K562 (cell line): ENCODE measurements around the gene EFHD2.

Source experiments
- CHD4 ChIP-seq: fragments of 200-600 bp; sonication (generic); IDR thresholded peaks from 3 replicates; pipeline ENCODE4 v1.6.1; 2012; ENCODE audit warnings: low read depth, mild to moderate bottlenecking, mixed read lengths, low read length, inconsistent platforms; ENCODE audit not compliant: insufficient read depth, insufficient replicate concordance, poor library complexity, severe bottlenecking
- EP300 ChIP-seq: IDR thresholded peaks from 2 replicates; pipeline ENCODE4 v1.6.1; 2012; ENCODE audit warnings: low read length, improper control_type of control experiment
- EZH2 ChIP-seq: IDR thresholded peaks from 2 replicates; pipeline ENCODE4 v1.6.1; 2012; ENCODE audit warnings: low read depth, mild to moderate bottlenecking, inconsistent platforms, low read length, borderline replicate concordance
- JUND ChIP-seq, 2 experiments: IDR thresholded peaks; 2 replicates in 1 of 2; 3 replicates in 1 of 2; pipeline ENCODE4 v1.6.1; 2011; ENCODE audit warnings: borderline replicate concordance in 2 of 2, low read depth in 2 of 2, low read length in 2 of 2, improper control_type of control experiment in 1 of 2, missing biosample characterization in 1 of 2, missing genetic modification characterization in 1 of 2, missing genetic modification reagents in 1 of 2
- POLR2AphosphoS5 ChIP-seq: IDR thresholded peaks from 2 replicates; pipeline ENCODE4 v1.6.1; 2011; ENCODE audit warnings: mild to moderate bottlenecking, low read depth, low read length, moderate library complexity; ENCODE audit not compliant: control insufficient read depth, insufficient read depth
- RFX5 ChIP-seq: IDR thresholded peaks from 2 replicates; pipeline ENCODE4 v1.6.1; 2011; ENCODE audit warnings: low read depth, mild to moderate bottlenecking, improper control_type of control experiment, low read length
- SIN3A ChIP-seq, 2 experiments: fragments of 150-350 bp in 1 of 2; IDR thresholded peaks; 2 replicates each; pipeline ENCODE4 v1.6.1; 2011 to 2016; ENCODE audit warnings: borderline replicate concordance in 2 of 2, low read depth in 2 of 2, low read length in 2 of 2, mild to moderate bottlenecking in 2 of 2, moderate library complexity in 2 of 2; ENCODE audit not compliant: control insufficient read depth in 1 of 2
- TF ChIP-seq, protein P1 (sequence below), 3 experiments: IDR thresholded peaks in 2 of 3; conservative IDR thresholded peaks in 1 of 3; 2 replicates each; pipeline ENCODE4 v1.5.1; 2011 to 2012; ENCODE audit warnings: low read length in 3 of 3, mild to moderate bottlenecking in 3 of 3, control low read depth in 2 of 3, improper control_type of control experiment in 1 of 3, inconsistent platforms in 1 of 3, low read depth in 1 of 3, mixed read lengths in 1 of 3, moderate library complexity in 1 of 3; ENCODE audit not compliant: insufficient read depth in 2 of 3
- TF ChIP-seq, protein P2 (sequence below): fragments of 450-650 bp; IDR thresholded peaks from 2 replicates; pipeline ENCODE4 v1.6.1; 2016; ENCODE audit warnings: low read depth, mild to moderate bottlenecking, moderate library complexity
- TF ChIP-seq, protein P3 (sequence below): sonication (generic); formaldehyde crosslinking; IDR thresholded peaks from 2 replicates; pipeline ENCODE4 v1.8.1; 2022; ENCODE audit warnings: missing genetic modification reagents
- TF ChIP-seq, protein P4 (sequence below), 2 experiments: fragments of 450-650 bp in 1 of 2; sonication (generic) in 1 of 2; formaldehyde crosslinking in 1 of 2; IDR thresholded peaks in 1 of 2; conservative IDR thresholded peaks in 1 of 2; 2 replicates each; pipeline versions ENCODE4 v1.6.1 to v1.8.1; 2016 to 2023; ENCODE audit warnings: mild to moderate bottlenecking in 2 of 2, moderate library complexity in 2 of 2, inconsistent platforms in 1 of 2, missing genetic modification reagents in 1 of 2

DNA sequence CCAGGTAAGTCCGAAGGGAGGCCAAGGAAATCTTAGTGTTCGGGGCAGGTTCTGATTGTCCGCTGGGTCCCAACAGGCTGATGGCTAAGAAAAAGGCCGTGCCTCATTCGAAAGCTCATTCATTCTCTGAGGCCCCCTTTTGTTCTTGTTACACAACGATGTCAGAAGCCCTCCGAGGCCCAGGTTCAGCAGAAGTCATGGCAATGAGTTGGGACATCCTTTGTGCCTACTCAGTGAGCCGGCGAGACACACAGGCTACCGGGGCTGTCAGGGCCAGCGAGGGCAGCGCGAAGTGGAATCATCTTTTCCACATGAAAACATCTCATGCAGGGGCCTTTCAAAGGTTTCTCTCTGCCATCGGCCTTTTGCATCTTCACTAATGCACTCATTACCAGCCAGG, 49.0 kb upstream of the EFHD2 start:
- TF ChIP-seq, protein P1, sequence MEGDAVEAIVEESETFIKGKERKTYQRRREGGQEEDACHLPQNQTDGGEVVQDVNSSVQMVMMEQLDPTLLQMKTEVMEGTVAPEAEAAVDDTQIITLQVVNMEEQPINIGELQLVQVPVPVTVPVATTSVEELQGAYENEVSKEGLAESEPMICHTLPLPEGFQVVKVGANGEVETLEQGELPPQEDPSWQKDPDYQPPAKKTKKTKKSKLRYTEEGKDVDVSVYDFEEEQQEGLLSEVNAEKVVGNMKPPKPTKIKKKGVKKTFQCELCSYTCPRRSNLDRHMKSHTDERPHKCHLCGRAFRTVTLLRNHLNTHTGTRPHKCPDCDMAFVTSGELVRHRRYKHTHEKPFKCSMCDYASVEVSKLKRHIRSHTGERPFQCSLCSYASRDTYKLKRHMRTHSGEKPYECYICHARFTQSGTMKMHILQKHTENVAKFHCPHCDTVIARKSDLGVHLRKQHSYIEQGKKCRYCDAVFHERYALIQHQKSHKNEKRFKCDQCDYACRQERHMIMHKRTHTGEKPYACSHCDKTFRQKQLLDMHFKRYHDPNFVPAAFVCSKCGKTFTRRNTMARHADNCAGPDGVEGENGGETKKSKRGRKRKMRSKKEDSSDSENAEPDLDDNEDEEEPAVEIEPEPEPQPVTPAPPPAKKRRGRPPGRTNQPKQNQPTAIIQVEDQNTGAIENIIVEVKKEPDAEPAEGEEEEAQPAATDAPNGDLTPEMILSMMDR (IDR thresholded peaks at IDR 0.05 in 2 of 3, conservative IDR thresholded peaks at IDR 0.05 in 1 of 3; ENCODE audit: insufficient read depth in 2 of 3, low read depth in 1 of 3, low read length in 3 of 3) = no peak
- TF ChIP-seq EP300 (no peak), SIN3A (IDR thresholded peaks at IDR 0.05; ENCODE audit: borderline replicate concordance in 2 of 2, control insufficient read depth in 1 of 2, low read depth in 2 of 2, low read length in 2 of 2) (no peak), CHD4 (no peak), JUND (IDR thresholded peaks at IDR 0.05; ENCODE audit: borderline replicate concordance, low read depth, low read length) (no peak), JUND (tag; IDR thresholded peaks at IDR 0.05; ENCODE audit: borderline replicate concordance, low read depth, low read length) (no peak), EZH2 (no peak), RFX5 (no peak), POLR2AphosphoS5 (no peak)
- TF ChIP-seq, protein P2, sequence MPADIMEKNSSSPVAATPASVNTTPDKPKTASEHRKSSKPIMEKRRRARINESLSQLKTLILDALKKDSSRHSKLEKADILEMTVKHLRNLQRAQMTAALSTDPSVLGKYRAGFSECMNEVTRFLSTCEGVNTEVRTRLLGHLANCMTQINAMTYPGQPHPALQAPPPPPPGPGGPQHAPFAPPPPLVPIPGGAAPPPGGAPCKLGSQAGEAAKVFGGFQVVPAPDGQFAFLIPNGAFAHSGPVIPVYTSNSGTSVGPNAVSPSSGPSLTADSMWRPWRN = no peak
- TF ChIP-seq, protein P3, sequence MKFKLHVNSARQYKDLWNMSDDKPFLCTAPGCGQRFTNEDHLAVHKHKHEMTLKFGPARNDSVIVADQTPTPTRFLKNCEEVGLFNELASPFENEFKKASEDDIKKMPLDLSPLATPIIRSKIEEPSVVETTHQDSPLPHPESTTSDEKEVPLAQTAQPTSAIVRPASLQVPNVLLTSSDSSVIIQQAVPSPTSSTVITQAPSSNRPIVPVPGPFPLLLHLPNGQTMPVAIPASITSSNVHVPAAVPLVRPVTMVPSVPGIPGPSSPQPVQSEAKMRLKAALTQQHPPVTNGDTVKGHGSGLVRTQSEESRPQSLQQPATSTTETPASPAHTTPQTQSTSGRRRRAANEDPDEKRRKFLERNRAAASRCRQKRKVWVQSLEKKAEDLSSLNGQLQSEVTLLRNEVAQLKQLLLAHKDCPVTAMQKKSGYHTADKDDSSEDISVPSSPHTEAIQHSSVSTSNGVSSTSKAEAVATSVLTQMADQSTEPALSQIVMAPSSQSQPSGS (CRISPR knock-in tag) = no peak
- TF ChIP-seq, protein P4, sequence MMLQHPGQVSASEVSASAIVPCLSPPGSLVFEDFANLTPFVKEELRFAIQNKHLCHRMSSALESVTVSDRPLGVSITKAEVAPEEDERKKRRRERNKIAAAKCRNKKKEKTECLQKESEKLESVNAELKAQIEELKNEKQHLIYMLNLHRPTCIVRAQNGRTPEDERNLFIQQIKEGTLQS (IDR thresholded peaks at IDR 0.05) = no peak
- TF ChIP-seq, protein P4 (CRISPR knock-in tag; conservative IDR thresholded peaks at IDR 0.05) = no peak
